Breast epithelium (tissue), 4 donors: ENCODE data around the gene PPP6R3. TPM values are rescaled to one million over a fixed set of nuclear protein-coding genes. Genes with fewer than 3 reads are reported as not detected.

ENCODE experiments used
- DNase-seq, 2 donors: peaks; one replicate each; pipeline ENCODE4 v3.0.0-alpha.2; 2019; ENCODE audit warnings: low spot score in 2 of 2
- H3K27ac ChIP-seq, 2 donors: fragments of 200-600 bp; sonication (generic) in 1 of 2; one replicate each; pipeline ENCODE4 v1.5.1; 2016 to 2019; ENCODE audit warnings: mild to moderate bottlenecking in 1 of 2
- H3K27me3 ChIP-seq, 2 donors: fragments of 200-600 bp; sonication (generic) in 1 of 2; one replicate each; pipeline versions ENCODE4 v1.5.1 to v1.6.0; 2017 to 2019; ENCODE audit warnings: control low read depth in 1 of 2, mild to moderate bottlenecking in 1 of 2
- H3K36me3 ChIP-seq: fragments of 200-600 bp; one replicate; pipeline ENCODE4 v1.5.1; 2019
- H3K4me1 ChIP-seq, 2 donors: fragments of 200-600 bp; sonication (generic); one replicate each; pipeline ENCODE4 v1.5.1; 2016 to 2019; ENCODE audit warnings: control low read depth in 1 of 2
- H3K4me3 ChIP-seq, 3 donors: fragments of 200-600 bp; sonication (generic); 1 replicate in 2 of 3; 2 replicates in 1 of 3; pipeline ENCODE4 v1.5.1; 2016 to 2019; ENCODE audit warnings: mild to moderate bottlenecking in 3 of 3, moderate library complexity in 2 of 3
- H3K9me3 ChIP-seq, 2 donors: fragments of 200-600 bp; sonication (generic) in 1 of 2; one replicate each; pipeline ENCODE4 v1.5.1; 2016 to 2019; ENCODE audit warnings: control low read depth in 1 of 2
- POLR2A ChIP-seq: fragments of 450-650 bp; IDR thresholded peaks from one replicate; pipeline ENCODE4 v1.6.1; 2016; ENCODE audit warnings: antibody characterized with exemption, mild to moderate bottlenecking, moderate library complexity
- POLR2AphosphoS5 ChIP-seq, 3 donors: sonication (generic); formaldehyde crosslinking; IDR thresholded peaks; one replicate each; pipeline ENCODE4 v1.6.1; 2017; ENCODE audit warnings: antibody characterized with exemption in 3 of 3
- intact Hi-C: fragments of 100-400 bp; cut with DNase I; formaldehyde crosslinking; loops from one replicate; pipeline ENCODE4 v1.15.1; 2023; ENCODE audit warnings: low total_unique reads
- total RNA-seq, 3 donors: library from RNA; depleted of rRNA; stranded (reverse); fragments of >200 nt; gene quantifications; one replicate each; pipeline ENCODE4 v1.1.0, GENCODE V29; 2016
- TF ChIP-seq, protein P1 (sequence below), 3 donors: fragments of 450-650 bp; IDR thresholded peaks; one replicate each; pipeline ENCODE4 v1.5.1; 2016 to 2017; ENCODE audit warnings: antibody characterized with exemption in 3 of 3, mild to moderate bottlenecking in 3 of 3, moderate library complexity in 3 of 3

Gene PPP6R3
- total RNA-seq, 3 donors from 2014 or later = 113 to 227 (median 183) TPM

DNA sequence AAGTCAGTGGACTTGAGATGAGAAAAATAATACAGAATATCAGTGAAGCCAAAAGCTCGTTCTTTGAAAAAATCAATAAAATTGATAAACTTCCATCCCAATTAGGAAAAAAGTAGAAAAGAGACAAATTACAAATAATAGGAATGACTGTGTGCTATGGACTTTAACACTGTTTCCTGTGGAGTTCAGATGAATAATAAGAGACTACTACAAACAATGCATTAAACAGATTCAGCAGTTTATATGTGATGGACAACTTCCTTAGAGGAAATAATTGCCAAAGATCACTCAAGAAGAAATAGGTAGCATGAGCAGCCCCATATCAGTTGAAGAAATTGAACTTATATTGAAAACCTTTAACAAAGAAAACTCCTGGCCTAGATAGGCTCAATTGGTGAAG, 99.7 kb downstream of the PPP6R3 start:
- H3K36me3 ChIP-seq = no peaks in the 10 kb centered on the region
- TF ChIP-seq, protein P1, sequence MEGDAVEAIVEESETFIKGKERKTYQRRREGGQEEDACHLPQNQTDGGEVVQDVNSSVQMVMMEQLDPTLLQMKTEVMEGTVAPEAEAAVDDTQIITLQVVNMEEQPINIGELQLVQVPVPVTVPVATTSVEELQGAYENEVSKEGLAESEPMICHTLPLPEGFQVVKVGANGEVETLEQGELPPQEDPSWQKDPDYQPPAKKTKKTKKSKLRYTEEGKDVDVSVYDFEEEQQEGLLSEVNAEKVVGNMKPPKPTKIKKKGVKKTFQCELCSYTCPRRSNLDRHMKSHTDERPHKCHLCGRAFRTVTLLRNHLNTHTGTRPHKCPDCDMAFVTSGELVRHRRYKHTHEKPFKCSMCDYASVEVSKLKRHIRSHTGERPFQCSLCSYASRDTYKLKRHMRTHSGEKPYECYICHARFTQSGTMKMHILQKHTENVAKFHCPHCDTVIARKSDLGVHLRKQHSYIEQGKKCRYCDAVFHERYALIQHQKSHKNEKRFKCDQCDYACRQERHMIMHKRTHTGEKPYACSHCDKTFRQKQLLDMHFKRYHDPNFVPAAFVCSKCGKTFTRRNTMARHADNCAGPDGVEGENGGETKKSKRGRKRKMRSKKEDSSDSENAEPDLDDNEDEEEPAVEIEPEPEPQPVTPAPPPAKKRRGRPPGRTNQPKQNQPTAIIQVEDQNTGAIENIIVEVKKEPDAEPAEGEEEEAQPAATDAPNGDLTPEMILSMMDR (IDR thresholded peaks at IDR 0.05) = no peak
- TF ChIP-seq POLR2AphosphoS5 (IDR thresholded peaks at IDR 0.05) (no peak), POLR2A (no peak)
- no peak overlapping the region for H3K4me3 ChIP-seq
- no peaks in the 10 kb centered on the region for H3K9me3 ChIP-seq
- intact Hi-C loops = no loop called here
- no peak overlapping the region for H3K27ac ChIP-seq
- no peaks in the 10 kb centered on the region for H3K27me3 ChIP-seq
- DNase-seq = no peak
- H3K4me1 ChIP-seq = no peaks in the 10 kb centered on the region

DNA sequence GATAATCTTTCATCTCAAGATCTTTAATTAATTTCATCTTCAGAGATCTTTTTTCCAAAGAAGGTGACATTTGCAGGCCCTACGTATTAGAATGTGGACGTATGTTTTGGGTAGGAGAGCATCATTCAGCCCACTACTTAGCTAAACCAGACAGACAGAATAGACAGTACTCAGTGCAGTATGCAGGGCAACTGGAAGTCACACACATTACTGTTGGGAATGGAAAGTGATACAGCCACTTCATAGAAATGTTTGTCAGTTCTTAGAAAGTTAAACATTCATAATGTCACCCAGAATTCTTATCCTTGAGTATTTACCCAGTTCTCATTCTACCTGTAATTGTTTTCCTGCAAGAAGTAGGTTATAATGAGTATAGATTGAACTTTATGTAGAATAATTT, 102.9 kb downstream of the PPP6R3 start:
- Histone ChIP-seq H3K36me3 (peaks cover 8% of the 10 kb centered on the region), H3K4me1 (no peaks in the 10 kb centered on the region), H3K27me3 (no peaks in the 10 kb centered on the region), H3K4me3 (no peak overlapping the region), H3K9me3 (no peaks in the 10 kb centered on the region), H3K27ac (no peak overlapping the region)
- no peak for DNase-seq
- no peak for TF ChIP-seq POLR2A
- no peak for TF ChIP-seq POLR2AphosphoS5 (IDR thresholded peaks at IDR 0.05)
- TF ChIP-seq, protein P1 (IDR thresholded peaks at IDR 0.05) = no peak
- intact Hi-C loops = no loop called here

DNA sequence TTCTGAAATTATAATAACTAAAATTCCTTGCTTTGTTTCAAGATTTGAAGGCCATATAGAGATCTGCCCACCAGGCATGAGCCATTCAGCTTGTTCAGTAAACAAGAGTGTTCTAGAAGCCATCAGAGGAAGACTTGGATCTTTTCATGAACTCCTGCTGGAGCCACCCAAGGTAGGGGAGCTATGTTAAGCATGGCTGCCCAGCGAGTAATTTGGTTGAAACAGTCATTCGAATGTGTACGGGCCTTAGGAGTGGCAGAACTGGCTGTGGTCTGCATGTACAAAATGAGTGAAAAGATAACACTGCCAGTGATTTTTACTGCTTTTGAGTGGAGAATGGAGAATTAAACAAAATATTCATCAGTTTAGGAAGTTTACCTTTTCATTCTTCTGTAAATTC, 103.7 kb downstream of the PPP6R3 start:
- intact Hi-C loops = no loop called here
- Histone ChIP-seq H3K27ac (no peak overlapping the region), H3K4me3 (no peak overlapping the region), H3K4me1 (no peaks in the 10 kb centered on the region), H3K27me3 (no peaks in the 10 kb centered on the region), H3K9me3 (no peaks in the 10 kb centered on the region), H3K36me3 (peaks cover 8% of the 10 kb centered on the region)
- no peak for DNase-seq
- TF ChIP-seq, protein P1 (IDR thresholded peaks at IDR 0.05) = no peak
- no peak for TF ChIP-seq POLR2AphosphoS5 (IDR thresholded peaks at IDR 0.05)
- no peak for TF ChIP-seq POLR2A

- Histone ChIP-seq H3K9me3 (no peaks in the 10 kb centered on the region), H3K27me3 (no peaks in the 10 kb centered on the region), H3K4me3 (no peak overlapping the region), H3K36me3 (peaks cover 8% of the 10 kb centered on the region), H3K4me1 (no peaks in the 10 kb centered on the region), H3K27ac (no peak overlapping the region)
- TF ChIP-seq POLR2A (no peak), POLR2AphosphoS5 (IDR thresholded peaks at IDR 0.05) (no peak)
- TF ChIP-seq, protein P1 (IDR thresholded peaks at IDR 0.05) = no peak
- no peak for DNase-seq
- intact Hi-C loops = no loop called here
Measured at GRCh38 chr11:68565768-68566167, 105.2 kb downstream of the PPP6R3 start.

DNA sequence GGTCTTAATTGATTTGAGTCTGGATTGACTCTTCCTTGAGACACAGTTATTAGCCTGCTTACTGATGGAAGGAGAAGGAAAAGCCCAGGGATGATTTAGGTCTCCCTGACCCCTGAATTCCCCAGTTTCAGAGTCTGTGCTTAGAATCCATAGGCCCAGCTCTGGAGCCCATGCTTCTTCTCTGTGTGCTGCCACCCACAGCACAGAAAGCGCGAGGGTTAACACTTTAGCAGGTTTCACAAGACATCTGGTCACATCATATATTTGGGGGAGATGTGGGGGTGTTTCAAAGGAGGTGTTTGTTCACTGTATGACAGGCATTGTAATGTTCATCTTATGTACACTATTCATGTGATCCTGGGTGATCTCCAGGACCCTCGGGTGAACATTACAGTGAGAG, 107.0 kb downstream of the PPP6R3 start:
- Histone ChIP-seq H3K4me3 (no peak overlapping the region), H3K4me1 (no peaks in the 10 kb centered on the region), H3K27ac (no peak overlapping the region), H3K36me3 (peaks cover 8% of the 10 kb centered on the region), H3K27me3 (no peaks in the 10 kb centered on the region), H3K9me3 (no peaks in the 10 kb centered on the region)
- TF ChIP-seq POLR2AphosphoS5 (IDR thresholded peaks at IDR 0.05) = no peak
- TF ChIP-seq POLR2A = no peak
- TF ChIP-seq, protein P1 (IDR thresholded peaks at IDR 0.05) = no peak
- DNase-seq = no peak
- intact Hi-C loops = no loop called here
